ENCODE results near the gene PLEKHA1. TPM values are rescaled to one million over a fixed set of nuclear protein-coding genes. Genes with fewer than 3 reads are reported as not detected.

PLEKHA1 gene
- total RNA-seq, 2 donors from 2014 or later = 24.2 to 35.2 TPM

- intact Hi-C loops (cut with DNase I) = no loop called here
- Histone ChIP-seq H3K27ac (no peak overlapping the region), H3K9me3 (no peaks in the 10 kb centered on the region), H3K36me3 (no peaks in the 10 kb centered on the region), H3K4me3 (no peak overlapping the region), H3K4me1 (replicated peaks) (no peaks in the 10 kb centered on the region), H3K27me3 (replicated peaks; ENCODE audit: insufficient read depth) (no peaks in the 10 kb centered on the region)
- no peak for DNase-seq (ENCODE audit: low spot score)
- TF ChIP-seq POLR2AphosphoS5 (IDR thresholded peaks at IDR 0.05) (no peak), POLR2A (IDR thresholded peaks at IDR 0.05) (no peak)
- TF ChIP-seq, protein P1, sequence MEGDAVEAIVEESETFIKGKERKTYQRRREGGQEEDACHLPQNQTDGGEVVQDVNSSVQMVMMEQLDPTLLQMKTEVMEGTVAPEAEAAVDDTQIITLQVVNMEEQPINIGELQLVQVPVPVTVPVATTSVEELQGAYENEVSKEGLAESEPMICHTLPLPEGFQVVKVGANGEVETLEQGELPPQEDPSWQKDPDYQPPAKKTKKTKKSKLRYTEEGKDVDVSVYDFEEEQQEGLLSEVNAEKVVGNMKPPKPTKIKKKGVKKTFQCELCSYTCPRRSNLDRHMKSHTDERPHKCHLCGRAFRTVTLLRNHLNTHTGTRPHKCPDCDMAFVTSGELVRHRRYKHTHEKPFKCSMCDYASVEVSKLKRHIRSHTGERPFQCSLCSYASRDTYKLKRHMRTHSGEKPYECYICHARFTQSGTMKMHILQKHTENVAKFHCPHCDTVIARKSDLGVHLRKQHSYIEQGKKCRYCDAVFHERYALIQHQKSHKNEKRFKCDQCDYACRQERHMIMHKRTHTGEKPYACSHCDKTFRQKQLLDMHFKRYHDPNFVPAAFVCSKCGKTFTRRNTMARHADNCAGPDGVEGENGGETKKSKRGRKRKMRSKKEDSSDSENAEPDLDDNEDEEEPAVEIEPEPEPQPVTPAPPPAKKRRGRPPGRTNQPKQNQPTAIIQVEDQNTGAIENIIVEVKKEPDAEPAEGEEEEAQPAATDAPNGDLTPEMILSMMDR (IDR thresholded peaks at IDR 0.05) = no peak
- 98% methylated on average over 2 of the region's 2 CpGs for WGBS
Observed at GRCh38 chr10:122387572-122387971, 13.1 kb downstream of the PLEKHA1 start.

GRCh38 chr10:122388287-122388997, 13.9 kb downstream of the PLEKHA1 start:
- intact Hi-C loops (cut with DNase I) = no loop called here

GRCh38 chr10:122390271-122390670, 15.8 kb downstream of the PLEKHA1 start:
- Histone ChIP-seq H3K4me3 (no peak overlapping the region), H3K27ac (no peak overlapping the region), H3K27me3 (replicated peaks; ENCODE audit: insufficient read depth) (no peaks in the 10 kb centered on the region), H3K9me3 (no peaks in the 10 kb centered on the region), H3K4me1 (replicated peaks) (no peaks in the 10 kb centered on the region), H3K36me3 (no peaks in the 10 kb centered on the region)
- no peak for DNase-seq (ENCODE audit: low spot score)
- intact Hi-C loops (cut with DNase I) = no loop called here
- TF ChIP-seq, protein P1 (IDR thresholded peaks at IDR 0.05) = no peak
- TF ChIP-seq POLR2A (IDR thresholded peaks at IDR 0.05) (no peak), POLR2AphosphoS5 (IDR thresholded peaks at IDR 0.05) (no peak)
- 96% methylated on average over 3 of the region's 3 CpGs for WGBS

More at GRCh38 chr10:122388287-122388997, 13.9 kb downstream of the PLEKHA1 start:
- TF ChIP-seq POLR2A (IDR thresholded peaks at IDR 0.05) (no peak), POLR2AphosphoS5 (IDR thresholded peaks at IDR 0.05) (no peak)
- TF ChIP-seq, protein P1 (IDR thresholded peaks at IDR 0.05) = no peak
- no peak overlapping the region for H3K27ac ChIP-seq
- no peaks in the 10 kb centered on the region for H3K27me3 ChIP-seq (replicated peaks; ENCODE audit: insufficient read depth)
- no peak for DNase-seq (ENCODE audit: low spot score)
- no peak overlapping the region for H3K4me3 ChIP-seq
- no peaks in the 10 kb centered on the region for H3K4me1 ChIP-seq (replicated peaks)
- no peaks in the 10 kb centered on the region for H3K9me3 ChIP-seq
- H3K36me3 ChIP-seq = no peaks in the 10 kb centered on the region
- 95% methylated on average over 1 of the region's 1 CpG for WGBS

- no peak for DNase-seq (ENCODE audit: low spot score)
- Histone ChIP-seq H3K27me3 (replicated peaks; ENCODE audit: insufficient read depth) (no peaks in the 10 kb centered on the region), H3K27ac (no peak overlapping the region), H3K4me3 (no peak overlapping the region), H3K9me3 (no peaks in the 10 kb centered on the region), H3K4me1 (replicated peaks) (no peaks in the 10 kb centered on the region), H3K36me3 (no peaks in the 10 kb centered on the region)
- intact Hi-C loops (cut with DNase I) = no loop called here
- TF ChIP-seq POLR2A (IDR thresholded peaks at IDR 0.05) (no peak), POLR2AphosphoS5 (IDR thresholded peaks at IDR 0.05) (no peak)
- TF ChIP-seq, protein P1 (IDR thresholded peaks at IDR 0.05) = no peak
- 48% methylated on average over 3 of the region's 3 CpGs for whole genome bisulfite sequencing
Observed at GRCh38 chr10:122390679-122391078, 16.2 kb downstream of the PLEKHA1 start.

GRCh38 chr10:122391875-122392274, 17.4 kb downstream of the PLEKHA1 start:
- H3K27me3 ChIP-seq (replicated peaks; ENCODE audit: insufficient read depth) = no peaks in the 10 kb centered on the region
- H3K27ac ChIP-seq = no peak overlapping the region
- no peaks in the 10 kb centered on the region for H3K36me3 ChIP-seq
- no peaks in the 10 kb centered on the region for H3K4me1 ChIP-seq (replicated peaks)
- no peaks in the 10 kb centered on the region for H3K9me3 ChIP-seq
- intact Hi-C loops (cut with DNase I) = no loop called here
- no peak for DNase-seq (ENCODE audit: low spot score)
- TF ChIP-seq, protein P1 (IDR thresholded peaks at IDR 0.05) = no peak
- TF ChIP-seq POLR2A (IDR thresholded peaks at IDR 0.05) (no peak), POLR2AphosphoS5 (IDR thresholded peaks at IDR 0.05) (no peak)
- H3K4me3 ChIP-seq = no peak overlapping the region

All from prostate gland (tissue), 2 donors.